ENCODE measurements around the gene WNT7A. TPM values are rescaled to one million over a fixed set of nuclear protein-coding genes. Genes with fewer than 3 reads are reported as not detected.
"Not testable (repeated sequence)": the region's sequence is repeated elsewhere in the genome, so short reads cannot be mapped to it uniquely, and the experiment has no call there.

The WNT7A gene
- total and polyA plus RNA-seq, 9 donors, result under 0.01 to 1.0 (median 0.07) TPM; not detected in 4

DNA sequence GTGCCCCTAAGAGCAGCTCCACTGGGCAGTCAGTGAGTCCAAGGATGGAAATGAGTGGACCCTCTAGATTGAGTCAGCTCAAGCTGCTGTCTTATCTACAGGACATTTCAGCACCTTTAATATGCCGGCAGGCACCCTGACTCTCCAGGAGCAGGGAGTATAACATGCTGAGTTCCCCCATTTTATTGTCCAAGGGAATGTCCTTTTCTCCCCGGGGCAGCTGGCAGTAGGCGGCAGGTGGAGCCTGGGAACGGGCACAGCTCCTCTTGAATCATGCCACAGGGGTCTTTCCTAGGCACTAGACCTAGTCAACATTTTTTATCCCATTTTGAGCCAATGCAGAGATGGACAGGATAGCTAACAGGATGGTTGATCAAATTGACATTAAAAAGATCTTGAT lies 14.8 kb downstream of the WNT7A start:
- Histone ChIP-seq H3K36me3 (ENCODE audit: control insufficient read depth, insufficient read depth, low read length) (no peaks in the 10 kb centered on the region), H3K4me1 (ENCODE audit: control insufficient read depth, insufficient read depth, low read length) (no peaks in the 10 kb centered on the region), H3K4me3 (ENCODE audit: low read length) (no peak overlapping the region), H3K27ac (ENCODE audit: low read length) (no peak overlapping the region), H3K27me3 (ENCODE audit: control insufficient read depth, insufficient read depth, low read length) (peaks cover 33% of the 10 kb centered on the region), H3K9me3 (replicated peaks; ENCODE audit: control insufficient read depth, low read depth, low read length) (no peaks in the 10 kb centered on the region)
- 70% methylated on average over 4 of the region's 4 CpGs for WGBS (ENCODE audit: insufficient coverage)
- no peak for DNase-seq

- DNase-seq, result no peak
- Histone ChIP-seq H3K9me3 (replicated peaks; ENCODE audit: control insufficient read depth, low read depth, low read length) (no peaks in the 10 kb centered on the region), H3K4me1 (ENCODE audit: control insufficient read depth, insufficient read depth, low read length) (no peaks in the 10 kb centered on the region), H3K27ac (ENCODE audit: low read length) (no peak overlapping the region), H3K27me3 (ENCODE audit: control insufficient read depth, insufficient read depth, low read length) (peaks cover 38% of the 10 kb centered on the region), H3K36me3 (ENCODE audit: control insufficient read depth, insufficient read depth, low read length) (no peaks in the 10 kb centered on the region), H3K4me3 (ENCODE audit: low read length) (no peak overlapping the region)
- WGBS (ENCODE audit: insufficient coverage), result 46% methylated on average over 7 of the region's 10 CpGs
These were observed 15.8 kb downstream of the WNT7A start for GRCh38 chr3:13863965-13864595.

DNA sequence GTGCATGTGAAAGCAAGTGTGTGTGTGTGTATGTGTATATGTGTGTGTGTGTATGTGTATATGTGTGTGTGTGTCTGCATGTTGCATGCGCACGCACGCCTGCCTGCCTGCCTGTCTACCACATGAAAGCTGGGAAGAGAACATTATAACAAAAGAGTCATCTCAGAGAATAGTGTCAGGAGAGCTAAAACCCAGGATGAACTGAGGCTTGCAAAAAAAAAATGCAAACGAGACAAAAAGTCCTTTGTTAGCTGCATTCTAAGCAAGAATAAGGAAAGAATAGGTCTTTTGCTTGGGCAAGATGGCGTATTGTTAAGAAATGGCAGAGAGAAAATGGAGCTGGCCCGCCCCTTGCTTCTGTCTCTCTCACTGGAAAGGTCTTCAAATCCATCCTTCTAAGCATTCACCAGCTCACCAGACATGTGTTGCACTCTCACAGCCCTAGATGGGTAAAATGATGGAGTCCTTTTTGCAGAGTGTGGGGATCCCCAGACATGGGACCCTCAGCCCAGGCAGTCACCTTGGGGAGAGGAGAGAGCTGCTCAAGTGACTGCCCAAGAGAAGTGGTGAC lies 16.4 kb downstream of the WNT7A start:
- peaks cover 38% of the 10 kb centered on the region for H3K27me3 ChIP-seq (ENCODE audit: control insufficient read depth, insufficient read depth, low read length)
- H3K4me1 ChIP-seq (ENCODE audit: control insufficient read depth, insufficient read depth, low read length), result no peaks in the 10 kb centered on the region
- DNase-seq, result no peak
- H3K4me3 ChIP-seq (ENCODE audit: low read length), result no peak overlapping the region
- no peaks in the 10 kb centered on the region for H3K9me3 ChIP-seq (replicated peaks; ENCODE audit: control insufficient read depth, low read depth, low read length)
- 53% methylated on average over 2 of the region's 6 CpGs for WGBS (ENCODE audit: insufficient coverage)
- no peak overlapping the region for H3K27ac ChIP-seq (ENCODE audit: low read length)
- no peaks in the 10 kb centered on the region for H3K36me3 ChIP-seq (ENCODE audit: control insufficient read depth, insufficient read depth, low read length)

- WGBS (ENCODE audit: insufficient coverage), result 68% methylated on average over 2 of the region's 6 CpGs
- Histone ChIP-seq H3K36me3 (ENCODE audit: control insufficient read depth, insufficient read depth, low read length) (no peaks in the 10 kb centered on the region), H3K27ac (ENCODE audit: low read length) (no peak overlapping the region), H3K4me1 (ENCODE audit: control insufficient read depth, insufficient read depth, low read length) (no peaks in the 10 kb centered on the region), H3K27me3 (ENCODE audit: control insufficient read depth, insufficient read depth, low read length) (peaks cover 38% of the 10 kb centered on the region), H3K9me3 (replicated peaks; ENCODE audit: control insufficient read depth, low read depth, low read length) (no peaks in the 10 kb centered on the region), H3K4me3 (ENCODE audit: low read length) (no peak overlapping the region)
- no peak for DNase-seq
These were observed 18.4 kb downstream of the WNT7A start for GRCh38 chr3:13861461-13861860.

- WGBS (ENCODE audit: insufficient coverage), result 100% methylated on average over 1 of the region's 1 CpG
- Histone ChIP-seq H3K36me3 (ENCODE audit: control insufficient read depth, insufficient read depth, low read length) (no peaks in the 10 kb centered on the region), H3K9me3 (replicated peaks; ENCODE audit: control insufficient read depth, low read depth, low read length) (no peaks in the 10 kb centered on the region), H3K27ac (ENCODE audit: low read length) (no peak overlapping the region), H3K4me3 (ENCODE audit: low read length) (no peak overlapping the region), H3K4me1 (ENCODE audit: control insufficient read depth, insufficient read depth, low read length) (no peaks in the 10 kb centered on the region), H3K27me3 (ENCODE audit: control insufficient read depth, insufficient read depth, low read length) (peaks cover 37% of the 10 kb centered on the region)
- DNase-seq, result no peak
These were observed 19.9 kb downstream of the WNT7A start for GRCh38 chr3:13860001-13860400.

- Histone ChIP-seq H3K27ac (ENCODE audit: low read length) (no peak overlapping the region), H3K27me3 (ENCODE audit: control insufficient read depth, insufficient read depth, low read length) (peaks cover 31% of the 10 kb centered on the region), H3K4me1 (ENCODE audit: control insufficient read depth, insufficient read depth, low read length) (no peaks in the 10 kb centered on the region), H3K9me3 (replicated peaks; ENCODE audit: control insufficient read depth, low read depth, low read length) (no peaks in the 10 kb centered on the region), H3K36me3 (ENCODE audit: control insufficient read depth, insufficient read depth, low read length) (no peaks in the 10 kb centered on the region), H3K4me3 (ENCODE audit: low read length) (no peak overlapping the region)
- no peak for DNase-seq
- WGBS (ENCODE audit: insufficient coverage), result 83% methylated on average over 4 of the region's 9 CpGs
These were observed 20.9 kb downstream of the WNT7A start for GRCh38 chr3:13858768-13859520.

DNA sequence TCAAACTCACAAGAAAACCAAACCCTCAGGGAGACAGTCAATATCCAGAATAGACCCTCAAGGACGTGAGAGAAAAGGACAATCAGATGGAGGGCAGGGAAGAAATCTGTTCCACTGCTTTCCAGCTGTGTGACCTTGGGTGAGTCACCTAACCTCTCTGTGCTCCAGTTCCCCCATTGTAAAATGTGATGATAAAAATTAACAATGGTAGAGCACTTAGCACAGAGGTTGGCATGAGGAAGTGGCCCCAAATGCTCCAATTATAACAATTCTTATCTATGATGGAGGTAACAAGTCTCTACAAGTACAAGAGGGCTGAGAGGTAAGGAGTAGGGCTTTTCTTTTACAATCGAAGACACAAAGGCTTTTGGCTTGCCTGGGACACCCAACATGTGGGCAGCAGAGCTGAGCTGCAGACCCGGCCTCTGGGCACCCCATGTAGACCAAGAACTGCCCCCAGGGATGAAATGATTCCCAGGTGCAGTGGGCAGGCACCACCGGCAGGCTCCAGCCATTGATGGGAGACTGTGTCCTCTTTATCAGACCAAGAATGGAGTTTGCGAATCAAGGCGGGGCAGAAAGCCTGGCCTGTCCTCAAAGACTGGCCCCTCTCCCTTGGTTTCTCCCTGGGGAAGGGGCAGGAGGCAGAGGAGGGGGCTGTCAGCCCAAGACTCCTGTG lies 22.0 kb downstream of the WNT7A start:
- no peak for DNase-seq
- 83% methylated on average over 2 of the region's 6 CpGs for WGBS (ENCODE audit: insufficient coverage)
- H3K27ac ChIP-seq (ENCODE audit: low read length), result no peak overlapping the region
- no peaks in the 10 kb centered on the region for H3K36me3 ChIP-seq (ENCODE audit: control insufficient read depth, insufficient read depth, low read length)
- no peaks in the 10 kb centered on the region for H3K9me3 ChIP-seq (replicated peaks; ENCODE audit: control insufficient read depth, low read depth, low read length)
- no peaks in the 10 kb centered on the region for H3K4me1 ChIP-seq (ENCODE audit: control insufficient read depth, insufficient read depth, low read length)
- H3K4me3 ChIP-seq (ENCODE audit: low read length), result no peak overlapping the region
- peaks cover 28% of the 10 kb centered on the region for H3K27me3 ChIP-seq (ENCODE audit: control insufficient read depth, insufficient read depth, low read length)

DNA sequence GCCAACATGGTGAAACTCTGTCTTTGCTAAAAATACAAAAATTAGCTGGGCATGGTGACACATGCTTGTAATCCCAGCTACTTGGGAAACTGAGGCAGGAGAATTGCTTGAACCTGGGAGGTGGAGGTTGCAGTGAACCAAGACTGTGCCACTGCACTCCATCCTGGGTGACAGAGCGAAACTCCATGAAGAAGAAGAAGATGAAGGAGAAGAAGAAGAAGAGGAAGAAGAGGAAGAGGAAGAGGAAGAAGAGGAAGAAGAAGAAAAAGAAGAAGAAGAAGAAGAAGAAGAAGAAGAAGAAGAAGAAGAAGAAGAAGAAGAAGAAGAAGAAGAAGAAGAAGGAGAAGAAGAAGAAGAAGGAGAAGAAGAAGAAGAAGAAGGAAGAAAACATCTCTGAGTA lies 23.2 kb downstream of the WNT7A start:
- H3K27ac ChIP-seq (ENCODE audit: low read length); DNase-seq; H3K36me3 ChIP-seq (ENCODE audit: control insufficient read depth, insufficient read depth, low read length); H3K4me1 ChIP-seq (ENCODE audit: control insufficient read depth, insufficient read depth, low read length); H3K4me3 ChIP-seq (ENCODE audit: low read length); H3K9me3 ChIP-seq (replicated peaks; ENCODE audit: control insufficient read depth, low read depth, low read length): not testable (repeated sequence)
- WGBS (ENCODE audit: insufficient coverage), result 88% methylated on average over 1 of the region's 1 CpG
- peaks cover 24% of the 10 kb centered on the region for H3K27me3 ChIP-seq (ENCODE audit: control insufficient read depth, insufficient read depth, low read length)

DNA sequence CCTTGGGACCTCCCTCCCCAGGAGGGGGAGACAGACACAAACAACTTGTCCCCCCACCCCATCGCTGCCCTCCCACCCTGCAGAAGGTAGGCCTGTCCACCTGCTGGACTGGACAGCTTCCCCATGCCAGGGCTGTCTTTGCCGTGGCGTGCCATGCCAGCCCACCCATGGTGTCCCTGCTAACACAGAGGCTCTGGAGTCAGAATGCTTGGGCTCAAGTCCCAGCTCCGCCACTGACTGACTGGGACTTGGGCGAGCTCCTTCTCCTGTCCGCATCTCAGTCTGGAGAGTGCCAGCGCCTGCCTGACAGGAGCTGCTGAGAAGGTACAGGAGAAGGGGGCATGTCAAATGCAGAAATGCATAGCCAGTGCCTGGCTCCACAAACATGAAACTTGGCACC lies 23.9 kb downstream of the WNT7A start:
- H3K36me3 ChIP-seq (ENCODE audit: control insufficient read depth, insufficient read depth, low read length), result no peaks in the 10 kb centered on the region
- no peak for DNase-seq
- WGBS (ENCODE audit: insufficient coverage), result 84% methylated on average over 6 of the region's 7 CpGs
- peaks cover 18% of the 10 kb centered on the region for H3K27me3 ChIP-seq (ENCODE audit: control insufficient read depth, insufficient read depth, low read length)
- no peak overlapping the region for H3K27ac ChIP-seq (ENCODE audit: low read length)
- H3K9me3 ChIP-seq (replicated peaks; ENCODE audit: control insufficient read depth, low read depth, low read length), result no peaks in the 10 kb centered on the region
- no peak overlapping the region for H3K4me3 ChIP-seq (ENCODE audit: low read length)
- no peaks in the 10 kb centered on the region for H3K4me1 ChIP-seq (ENCODE audit: control insufficient read depth, insufficient read depth, low read length)

- Histone ChIP-seq H3K27ac (ENCODE audit: low read length) (no peak overlapping the region), H3K4me1 (ENCODE audit: control insufficient read depth, insufficient read depth, low read length) (no peaks in the 10 kb centered on the region), H3K36me3 (ENCODE audit: control insufficient read depth, insufficient read depth, low read length) (no peaks in the 10 kb centered on the region), H3K9me3 (replicated peaks; ENCODE audit: control insufficient read depth, low read depth, low read length) (no peaks in the 10 kb centered on the region), H3K27me3 (ENCODE audit: control insufficient read depth, insufficient read depth, low read length) (peaks cover 13% of the 10 kb centered on the region), H3K4me3 (ENCODE audit: low read length) (no peak overlapping the region)
- WGBS (ENCODE audit: insufficient coverage), result 83% methylated on average over 17 of the region's 25 CpGs
- no peak for DNase-seq
These were observed 25.4 kb downstream of the WNT7A start for GRCh38 chr3:13854492-13854891.
